Ishikawa (cell line): ENCODE results near the gene ZNF185.

ENCODE experiments used
- CEBPB ChIP-seq: IDR thresholded peaks from 2 replicates; pipeline ENCODE4 v1.6.1; 2012
- CREB1 ChIP-seq: IDR thresholded peaks from 2 replicates; pipeline ENCODE4 v1.6.1; 2012; ENCODE audit warnings: low read depth
- EGR1 ChIP-seq: IDR thresholded peaks from 2 replicates; pipeline ENCODE4 v1.6.1; 2012
- EP300 ChIP-seq: IDR thresholded peaks from 2 replicates; pipeline ENCODE4 v1.6.1; 2012; ENCODE audit warnings: borderline replicate concordance
- FOXM1 ChIP-seq: IDR thresholded peaks from 2 replicates; pipeline ENCODE4 v1.6.1; 2012; ENCODE audit warnings: low read depth, borderline replicate concordance
- NFIC ChIP-seq: IDR thresholded peaks from 2 replicates; pipeline ENCODE4 v1.6.1; 2012
- RAD21 ChIP-seq: IDR thresholded peaks from 2 replicates; pipeline ENCODE4 v1.6.1; 2012; ENCODE audit warnings: low read depth
- TAF1 ChIP-seq: IDR thresholded peaks from 2 replicates; pipeline ENCODE4 v1.6.1; 2012; ENCODE audit warnings: low read depth, mild to moderate bottlenecking
- TCF12 ChIP-seq: IDR thresholded peaks from 2 replicates; pipeline ENCODE4 v1.6.1; 2012; ENCODE audit warnings: low read depth
- TEAD4 ChIP-seq: IDR thresholded peaks from 2 replicates; pipeline ENCODE4 v1.6.1; 2012
- YY1 ChIP-seq: IDR thresholded peaks from 2 replicates; pipeline ENCODE4 v1.6.1; 2012; ENCODE audit warnings: low read depth
- ZBTB7A ChIP-seq: IDR thresholded peaks from 2 replicates; pipeline ENCODE4 v1.6.1; 2012; ENCODE audit warnings: low read depth
- TF ChIP-seq, protein P1 (sequence below): IDR thresholded peaks from 2 replicates; pipeline ENCODE4 v1.6.1; 2012
- TF ChIP-seq, protein P2 (sequence below): IDR thresholded peaks from 2 replicates; pipeline ENCODE4 v1.6.1; 2012
- TF ChIP-seq, protein P3 (sequence below): IDR thresholded peaks from 2 replicates; pipeline ENCODE4 v1.6.1; 2012; ENCODE audit warnings: low read depth, mild to moderate bottlenecking

Gene ZNF185

DNA sequence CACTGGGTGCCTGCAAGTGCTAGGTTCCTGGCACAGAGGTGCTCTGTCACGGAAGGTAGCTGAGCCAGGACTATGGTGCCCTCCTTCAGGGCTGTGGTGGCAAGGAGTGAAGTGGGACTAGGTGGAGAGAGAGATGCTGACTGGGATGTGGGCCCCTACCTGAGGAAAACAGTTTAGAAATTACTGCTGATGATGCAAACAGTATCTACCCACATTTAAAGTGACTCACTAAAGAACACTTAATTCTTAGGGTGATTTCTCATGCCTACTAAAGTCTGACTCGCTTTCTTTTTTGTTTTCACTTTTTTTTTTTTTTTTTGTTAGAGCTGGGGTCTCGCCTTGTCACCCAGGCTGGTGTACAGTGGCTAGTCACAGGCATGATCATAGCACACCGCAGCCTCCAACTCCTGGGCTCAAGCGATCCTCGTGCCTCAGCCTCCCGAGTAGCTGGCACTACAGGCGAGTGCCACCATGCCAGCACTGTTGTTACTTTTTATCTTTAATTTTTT, 3.1 kb downstream of the ZNF185 start:
- no peak for TF ChIP-seq EP300
- no peak for TF ChIP-seq TCF12
- TF ChIP-seq RAD21 = no peak
- no peak for TF ChIP-seq CREB1
- TF ChIP-seq NFIC = no peak
- TF ChIP-seq ZBTB7A = no peak
- no peak for TF ChIP-seq TEAD4
- no peak for TF ChIP-seq CEBPB
- TF ChIP-seq, protein P1, sequence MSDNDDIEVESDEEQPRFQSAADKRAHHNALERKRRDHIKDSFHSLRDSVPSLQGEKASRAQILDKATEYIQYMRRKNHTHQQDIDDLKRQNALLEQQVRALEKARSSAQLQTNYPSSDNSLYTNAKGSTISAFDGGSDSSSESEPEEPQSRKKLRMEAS = no peak

DNA sequence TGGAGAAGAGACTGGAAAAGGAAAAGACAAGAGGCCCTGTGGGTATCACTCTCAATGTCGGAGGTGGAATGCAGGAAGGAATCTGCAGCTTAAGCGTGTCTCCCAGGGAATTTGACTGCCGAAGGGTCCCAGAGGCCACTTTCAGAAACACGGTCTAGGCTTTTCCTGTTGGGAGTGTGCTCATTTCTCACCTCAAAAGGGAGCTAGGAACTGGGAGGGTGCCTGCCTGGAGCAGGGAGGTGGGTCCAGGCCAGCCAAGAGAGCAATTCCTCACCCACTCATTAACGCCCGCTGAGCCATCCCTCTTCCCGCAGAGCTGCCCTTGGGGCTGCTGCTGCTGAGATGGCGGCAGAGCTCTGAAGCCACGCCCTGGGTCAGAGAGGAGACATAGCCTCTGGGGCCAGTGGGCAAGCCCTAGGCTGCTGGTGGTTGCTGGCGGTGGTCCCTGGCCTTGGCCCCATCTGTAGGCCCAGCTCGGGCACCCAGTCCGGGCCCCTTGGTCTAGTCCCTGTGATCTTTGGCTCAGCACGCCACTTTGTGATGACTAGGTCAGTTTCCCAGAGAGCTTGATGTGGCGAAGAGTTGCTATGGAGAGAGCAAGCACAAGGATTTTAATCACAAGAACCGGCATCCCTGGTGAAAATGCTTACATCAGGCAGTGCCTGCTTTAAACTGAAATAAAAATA, 4.1 kb downstream of the ZNF185 start:
- TF ChIP-seq, protein P1 = no peak
- TF ChIP-seq CEBPB (no peak), EP300 (no peak), EGR1 (no peak), TCF12 (no peak), TAF1 (no peak), ZBTB7A (no peak), CREB1 (no peak), YY1 (no peak), NFIC (no peak), TEAD4 (no peak), FOXM1 (no peak), RAD21 (no peak)
- TF ChIP-seq, protein P2, sequence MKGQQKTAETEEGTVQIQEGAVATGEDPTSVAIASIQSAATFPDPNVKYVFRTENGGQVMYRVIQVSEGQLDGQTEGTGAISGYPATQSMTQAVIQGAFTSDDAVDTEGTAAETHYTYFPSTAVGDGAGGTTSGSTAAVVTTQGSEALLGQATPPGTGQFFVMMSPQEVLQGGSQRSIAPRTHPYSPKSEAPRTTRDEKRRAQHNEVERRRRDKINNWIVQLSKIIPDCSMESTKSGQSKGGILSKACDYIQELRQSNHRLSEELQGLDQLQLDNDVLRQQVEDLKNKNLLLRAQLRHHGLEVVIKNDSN = no peak
- TF ChIP-seq, protein P3, sequence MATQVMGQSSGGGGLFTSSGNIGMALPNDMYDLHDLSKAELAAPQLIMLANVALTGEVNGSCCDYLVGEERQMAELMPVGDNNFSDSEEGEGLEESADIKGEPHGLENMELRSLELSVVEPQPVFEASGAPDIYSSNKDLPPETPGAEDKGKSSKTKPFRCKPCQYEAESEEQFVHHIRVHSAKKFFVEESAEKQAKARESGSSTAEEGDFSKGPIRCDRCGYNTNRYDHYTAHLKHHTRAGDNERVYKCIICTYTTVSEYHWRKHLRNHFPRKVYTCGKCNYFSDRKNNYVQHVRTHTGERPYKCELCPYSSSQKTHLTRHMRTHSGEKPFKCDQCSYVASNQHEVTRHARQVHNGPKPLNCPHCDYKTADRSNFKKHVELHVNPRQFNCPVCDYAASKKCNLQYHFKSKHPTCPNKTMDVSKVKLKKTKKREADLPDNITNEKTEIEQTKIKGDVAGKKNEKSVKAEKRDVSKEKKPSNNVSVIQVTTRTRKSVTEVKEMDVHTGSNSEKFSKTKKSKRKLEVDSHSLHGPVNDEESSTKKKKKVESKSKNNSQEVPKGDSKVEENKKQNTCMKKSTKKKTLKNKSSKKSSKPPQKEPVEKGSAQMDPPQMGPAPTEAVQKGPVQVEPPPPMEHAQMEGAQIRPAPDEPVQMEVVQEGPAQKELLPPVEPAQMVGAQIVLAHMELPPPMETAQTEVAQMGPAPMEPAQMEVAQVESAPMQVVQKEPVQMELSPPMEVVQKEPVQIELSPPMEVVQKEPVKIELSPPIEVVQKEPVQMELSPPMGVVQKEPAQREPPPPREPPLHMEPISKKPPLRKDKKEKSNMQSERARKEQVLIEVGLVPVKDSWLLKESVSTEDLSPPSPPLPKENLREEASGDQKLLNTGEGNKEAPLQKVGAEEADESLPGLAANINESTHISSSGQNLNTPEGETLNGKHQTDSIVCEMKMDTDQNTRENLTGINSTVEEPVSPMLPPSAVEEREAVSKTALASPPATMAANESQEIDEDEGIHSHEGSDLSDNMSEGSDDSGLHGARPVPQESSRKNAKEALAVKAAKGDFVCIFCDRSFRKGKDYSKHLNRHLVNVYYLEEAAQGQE = no peak

DNA sequence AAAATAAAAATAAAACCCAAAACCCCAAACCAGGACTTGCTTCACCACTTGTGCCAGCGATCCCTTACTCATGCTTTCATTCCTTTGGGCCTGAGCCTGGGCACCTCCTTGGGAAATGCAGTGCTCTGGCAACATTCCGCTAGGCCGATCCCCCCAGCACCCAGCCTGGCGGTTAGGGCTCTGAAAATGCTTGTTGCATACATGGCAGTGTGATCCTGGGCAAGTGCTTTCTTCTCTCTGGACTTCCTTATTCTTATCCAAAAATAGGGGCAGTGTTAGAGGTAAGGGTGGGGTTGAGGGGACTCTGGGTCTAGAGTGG, 4.6 kb downstream of the ZNF185 start:
- TF ChIP-seq TCF12 (no peak), CEBPB (no peak), EP300 (no peak)

DNA sequence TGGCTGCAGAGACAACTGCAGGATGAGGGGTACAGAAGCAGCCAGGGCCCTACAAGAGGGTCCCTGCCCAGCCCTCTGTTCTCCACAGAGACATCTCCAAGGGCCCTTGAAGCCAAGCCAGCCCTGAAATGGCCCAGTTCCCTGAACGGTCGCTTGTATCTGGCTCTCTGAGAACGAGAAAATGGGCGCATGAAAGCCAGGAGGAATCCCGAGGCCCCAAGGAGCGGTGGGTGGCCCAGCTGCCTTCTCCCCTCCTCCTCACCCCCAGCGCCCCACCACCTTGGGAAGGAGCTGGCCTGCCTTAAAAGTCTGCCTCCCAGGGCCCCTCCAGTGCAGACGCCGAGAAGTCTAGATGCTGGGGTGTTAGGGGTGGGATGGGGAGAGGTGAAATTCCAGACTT, 5.7 kb downstream of the ZNF185 start:
- TF ChIP-seq TEAD4 = no peak
- TF ChIP-seq TCF12 = no peak
- no peak for TF ChIP-seq NFIC
- TF ChIP-seq ZBTB7A = no peak
- no peak for TF ChIP-seq EGR1
- TF ChIP-seq CEBPB = no peak
- TF ChIP-seq, protein P2 = no peak
- no peak for TF ChIP-seq TAF1
- no peak for TF ChIP-seq YY1
- TF ChIP-seq RAD21 = no peak
- TF ChIP-seq, protein P3 = no peak
- TF ChIP-seq CREB1 = no peak
- no peak for TF ChIP-seq EP300
- TF ChIP-seq FOXM1 = no peak
- TF ChIP-seq, protein P1 = no peak

DNA sequence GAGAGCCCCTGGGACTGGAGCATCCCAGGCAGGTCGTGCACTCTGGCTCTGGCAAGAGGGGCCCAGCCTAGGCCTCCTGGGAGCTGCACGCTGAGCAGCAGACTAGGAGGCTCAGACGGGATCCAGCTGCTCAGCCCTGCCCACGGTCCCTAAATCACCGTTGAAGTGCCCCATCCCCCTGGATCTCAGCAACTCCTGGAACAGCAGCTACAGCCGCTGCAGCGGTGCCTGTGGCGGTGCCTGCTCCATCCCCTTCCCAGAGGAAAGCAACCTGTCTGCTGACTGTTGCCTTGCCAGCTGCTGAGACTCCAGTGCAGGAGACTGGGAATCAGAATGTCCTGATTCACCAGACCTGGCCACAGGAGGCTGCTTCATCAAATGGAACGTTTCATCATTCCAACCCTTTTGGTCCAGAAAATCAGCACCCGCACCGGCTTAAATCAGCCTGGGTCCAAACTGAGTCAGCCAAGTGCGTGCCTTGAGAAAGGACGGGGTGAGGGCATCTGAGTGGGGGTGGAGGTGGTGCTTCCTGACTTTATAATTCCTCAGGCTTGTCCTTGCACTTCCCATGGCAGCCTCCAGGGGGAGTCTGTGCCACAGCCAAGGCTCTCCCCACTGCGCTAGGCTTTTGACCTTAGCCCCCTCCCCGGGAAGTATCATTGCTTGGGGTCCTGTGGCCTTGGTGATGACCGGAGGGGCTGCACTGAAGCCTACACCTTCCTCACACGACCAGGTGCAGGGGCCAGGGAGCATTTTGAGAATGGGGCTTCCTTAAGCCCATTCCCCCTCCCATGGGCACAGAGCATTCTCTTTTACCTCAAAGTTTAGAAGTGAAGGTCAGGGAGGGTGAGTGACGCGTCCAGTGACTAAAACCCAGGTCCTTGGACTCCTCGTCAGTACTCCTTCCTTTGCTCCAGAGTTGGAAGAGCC, 6.5 kb downstream of the ZNF185 start:
- TF ChIP-seq YY1 = no peak
- TF ChIP-seq RAD21 = peak; percentile 62
